Lung microvascular endothelial cell (primary cell): ENCODE results near the gene FBXW8. TPM values are rescaled to one million over a fixed set of nuclear protein-coding genes. Genes with fewer than 3 reads are reported as not detected.

Source experiments
- DNase-seq, 2 donors: peaks; one replicate each; pipeline versions ENCODE4 v3.0.0 to v3.0.0-alpha.2; 2010; ENCODE audit warnings: low read depth in 2 of 2
- total RNA-seq: library from RNA; depleted of rRNA; stranded (reverse); fragments of >200 nt; gene quantifications from 2 replicates; pipeline ENCODE4 v1.2.1, GENCODE V29; 2014

FBXW8 gene
- total RNA-seq, 1 donor from 2014 or later = 9.5 TPM

GRCh38 chr12:117020536-117021220 lies 109.9 kb downstream of the FBXW8 start:
- DNase-seq = no peak

GRCh38 chr12:117022465-117022864 lies 111.7 kb downstream of the FBXW8 start:
- DNase-seq = no peak

GRCh38 chr12:117023998-117024960 lies 113.5 kb downstream of the FBXW8 start:
- no peak for DNase-seq

GRCh38 chr12:117024961-117025480 lies 114.3 kb downstream of the FBXW8 start:
- DNase-seq = no peak

DNA sequence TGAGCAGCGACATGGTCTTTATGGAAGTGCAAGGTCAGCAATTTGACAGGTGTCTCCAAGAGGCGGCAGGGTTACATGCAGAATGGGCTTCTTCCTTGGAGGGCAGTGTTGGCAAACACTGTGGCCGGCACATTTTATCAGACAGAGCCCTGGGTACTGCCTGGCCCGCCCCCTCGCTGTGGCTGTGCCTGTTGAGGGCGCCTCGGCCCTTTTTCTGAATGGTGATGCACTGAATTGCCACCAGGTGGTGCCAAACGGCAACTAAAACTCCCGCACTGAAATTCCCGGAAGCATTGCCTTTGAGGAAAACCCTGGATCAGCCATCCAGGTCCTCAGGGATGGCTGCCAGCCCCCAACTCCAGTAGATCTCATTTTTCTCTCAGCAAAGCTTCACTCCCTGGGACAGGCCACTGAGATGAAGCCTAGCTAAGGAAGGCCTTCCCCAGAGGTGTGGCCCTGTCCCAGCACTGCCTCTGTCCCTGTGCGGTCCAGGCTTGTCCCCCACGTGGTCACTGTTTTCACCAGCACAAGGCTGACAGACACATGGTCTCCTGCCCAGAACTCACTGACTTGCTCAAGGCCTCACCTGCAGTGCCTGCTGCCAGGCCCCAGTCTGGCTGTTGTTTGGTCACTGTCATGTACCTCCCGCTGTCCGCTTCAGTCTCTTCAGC lies 114.9 kb downstream of the FBXW8 start:
- DNase-seq = peak; percentile 80 to 81

GRCh38 chr12:117026343-117026742 lies 115.6 kb downstream of the FBXW8 start:
- no peak for DNase-seq

DNA sequence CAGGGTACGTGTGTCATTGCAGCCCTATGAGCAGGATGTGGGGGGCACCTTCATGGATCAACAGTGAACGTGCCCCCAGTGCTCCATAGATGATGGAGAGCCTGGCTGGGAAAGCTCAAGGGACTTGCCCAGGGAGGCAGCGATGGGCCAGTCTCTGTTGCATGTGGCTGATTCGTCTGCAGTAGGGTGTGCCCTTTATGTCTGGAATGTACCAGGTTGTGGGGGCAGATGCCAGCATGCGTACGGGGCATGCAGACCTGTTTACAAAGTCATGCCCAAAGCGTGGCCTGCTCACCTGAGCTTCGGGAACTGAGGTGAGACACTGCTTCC lies 116.1 kb downstream of the FBXW8 start:
- DNase-seq = no peak

- no peak for DNase-seq
Observed at GRCh38 chr12:117027251-117028086, 116.7 kb downstream of the FBXW8 start.

- no peak for DNase-seq
Observed at GRCh38 chr12:117028254-117028653, 117.5 kb downstream of the FBXW8 start.

- no peak for DNase-seq
Observed at GRCh38 chr12:117030187-117030900, 119.6 kb downstream of the FBXW8 start.

DNA sequence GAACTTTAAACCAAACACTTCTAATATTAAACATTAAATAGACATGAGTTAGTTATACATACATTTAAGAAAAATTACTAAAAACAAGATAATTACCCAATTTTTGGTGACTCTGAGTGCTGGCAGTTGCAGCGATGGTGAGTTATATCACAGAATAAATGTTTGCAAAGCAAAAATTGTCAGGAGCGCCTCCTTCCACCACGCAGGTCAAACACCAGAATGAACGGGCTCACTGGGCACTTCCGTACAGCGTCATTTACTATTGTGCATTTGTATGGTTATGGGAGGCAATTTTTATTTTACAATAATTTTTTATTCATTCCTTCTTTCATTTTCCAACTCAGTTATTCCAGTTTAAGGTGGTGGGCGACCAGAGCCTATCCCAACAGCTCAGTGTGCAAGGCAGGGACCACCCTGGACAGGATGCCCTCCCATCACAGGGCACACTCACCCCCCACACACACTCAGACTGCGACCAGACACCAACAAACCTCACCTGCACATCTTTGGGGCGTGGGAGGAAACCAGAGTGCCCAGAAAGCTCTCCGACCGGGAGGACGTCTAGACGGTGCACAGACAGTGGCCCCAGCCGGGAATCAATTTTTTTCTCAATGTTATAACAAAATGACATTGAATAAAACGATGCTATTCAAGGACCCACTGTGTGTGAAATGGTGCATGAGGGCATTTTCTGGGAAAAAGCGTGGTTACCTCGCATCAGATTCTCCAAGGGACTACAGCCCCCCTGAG lies 121.3 kb downstream of the FBXW8 start:
- no peak for DNase-seq

GRCh38 chr12:117032593-117033381 lies 122.0 kb downstream of the FBXW8 start:
- DNase-seq = peak; percentile 22 to 35

DNA sequence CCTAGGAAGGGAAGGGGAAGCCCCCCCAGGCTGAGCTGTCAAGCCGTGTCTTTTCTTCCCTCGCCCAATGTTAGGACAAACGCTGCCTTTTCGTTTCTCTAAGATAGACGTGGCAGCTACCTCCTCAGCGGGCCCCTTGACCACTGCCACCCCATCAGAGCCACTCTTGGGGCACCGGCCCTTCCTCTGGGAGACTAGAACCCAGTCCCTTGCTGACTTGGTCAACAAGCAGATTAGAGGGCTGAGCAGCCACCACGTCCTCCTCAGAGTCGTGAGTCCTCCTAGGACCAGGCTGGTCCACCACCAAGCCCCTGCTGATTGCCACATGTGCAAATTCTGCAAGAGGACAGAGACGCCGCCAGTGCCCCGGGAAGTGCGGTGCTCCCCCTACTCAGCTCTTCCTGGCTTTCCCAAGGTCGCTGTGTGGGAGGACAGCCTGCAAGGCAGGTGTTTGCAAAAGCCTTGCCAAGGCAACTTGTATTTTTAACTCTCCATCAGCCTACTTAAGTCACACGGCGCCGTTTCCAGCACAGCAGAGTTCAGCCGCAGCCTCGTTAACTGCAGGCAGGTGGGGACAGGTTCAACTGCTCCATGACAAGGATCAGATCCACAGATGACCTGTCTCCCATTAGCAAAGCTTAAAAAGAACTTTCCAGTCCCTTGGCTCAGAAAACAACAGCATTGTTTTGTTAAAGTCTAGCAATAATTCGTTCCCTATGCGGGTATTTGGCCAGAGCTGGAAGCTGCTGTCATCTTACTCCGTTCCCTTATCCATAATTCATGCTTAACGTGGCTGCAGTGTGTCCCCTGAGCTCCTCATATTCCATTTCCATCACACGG lies 122.9 kb downstream of the FBXW8 start:
- no peak for DNase-seq

- DNase-seq = no peak
Observed at GRCh38 chr12:117034249-117034648, 123.5 kb downstream of the FBXW8 start.

DNA sequence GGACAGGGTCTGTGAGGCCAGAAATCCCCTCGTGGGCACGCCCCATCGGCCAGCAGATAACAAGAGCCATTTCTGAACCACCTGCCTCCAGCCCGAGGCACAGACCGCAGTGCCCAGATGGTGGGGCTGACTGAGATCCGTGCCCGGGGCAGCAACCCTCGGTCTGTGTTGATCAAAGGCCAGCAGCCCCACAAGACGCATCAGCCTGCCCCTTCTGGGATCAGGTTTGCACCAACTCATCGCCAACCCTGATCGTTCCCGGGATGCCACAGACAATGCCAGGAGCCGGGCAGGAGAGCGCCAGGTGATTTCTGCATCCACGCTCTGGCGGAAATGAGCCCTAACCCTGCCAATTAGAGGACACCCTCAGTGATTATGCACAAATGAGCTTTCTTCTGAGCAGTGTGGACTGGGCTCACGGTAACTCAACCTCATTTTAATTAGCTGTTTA lies 124.0 kb downstream of the FBXW8 start:
- no peak for DNase-seq

GRCh38 chr12:117035287-117035686 lies 124.5 kb downstream of the FBXW8 start:
- no peak for DNase-seq

DNA sequence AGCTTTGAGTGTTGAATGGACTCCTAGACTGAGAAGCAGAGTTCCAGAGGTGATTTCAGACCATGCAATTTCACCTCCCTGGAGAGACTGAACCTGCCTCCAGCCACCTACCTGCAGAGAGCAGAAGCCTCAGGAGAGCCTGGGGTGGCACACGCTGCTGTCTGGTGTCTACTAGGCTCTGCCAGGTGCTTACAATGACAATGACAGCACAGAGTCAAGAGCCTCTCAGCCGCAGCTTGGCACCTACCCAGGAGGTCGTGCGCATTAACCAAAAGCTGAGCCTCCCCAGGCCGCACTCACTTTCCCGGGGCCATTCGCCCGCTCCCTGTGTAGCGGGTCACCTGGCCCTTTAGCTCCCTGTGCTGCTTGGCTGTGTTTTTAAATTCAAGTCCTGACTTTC lies 125.3 kb downstream of the FBXW8 start:
- DNase-seq = no peak

DNA sequence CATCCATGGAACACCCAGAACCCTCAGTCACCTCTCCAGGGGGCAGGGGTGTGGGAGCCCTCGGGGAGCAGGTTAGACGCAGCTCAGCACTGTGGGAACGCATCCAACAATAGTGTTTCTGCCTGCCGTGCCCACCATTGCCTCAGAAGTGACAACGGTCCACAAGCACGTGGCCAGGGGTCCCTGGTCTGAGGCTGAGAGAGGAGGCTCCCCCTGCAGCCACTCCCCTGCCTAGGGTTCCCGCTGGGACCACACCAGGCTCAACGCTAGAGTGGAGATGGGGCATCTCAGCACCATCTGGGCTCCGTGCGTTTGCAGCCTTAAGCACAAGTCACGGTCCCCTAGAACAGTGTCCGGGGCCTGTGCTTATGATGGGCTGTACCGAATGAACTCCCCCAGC lies 125.8 kb downstream of the FBXW8 start:
- DNase-seq = no peak
